CD4-positive, CD25-positive, alpha-beta regulatory T cell (primary cell): ENCODE data around the gene MTG2. TPM values are rescaled to one million over a fixed set of nuclear protein-coding genes. Genes with fewer than 3 reads are reported as not detected.

Experiments used
- ATAC-seq, 2 donors: fragments of 150-1000 bp; cut with Tn5 transposase; one replicate each; pipeline ENCODE4 v1.10.0; 2021; ENCODE audit warnings: low read depth in 2 of 2, moderate number of reproducible peaks in 2 of 2, moderate library complexity in 1 of 2
- DNase-seq, 3 donors: peaks; one replicate each; pipeline versions ENCODE4 v3.0.0 to v3.0.0-alpha.2; 2012 to 2022; ENCODE audit warnings: mixed read lengths in 1 of 3
- H3K27ac ChIP-seq: one replicate; pipeline ENCODE4 v1.7.0; 2013; ENCODE audit warnings: mild to moderate bottlenecking, low read length; ENCODE audit not compliant: insufficient read depth, poor library complexity, severe bottlenecking
- H3K27me3 ChIP-seq: one replicate; pipeline ENCODE4 v1.7.0; 2013; ENCODE audit warnings: low read length; ENCODE audit not compliant: control insufficient read depth, insufficient read depth
- H3K36me3 ChIP-seq: one replicate; pipeline ENCODE4 v1.7.0; 2013; ENCODE audit warnings: mild to moderate bottlenecking, low read length, moderate library complexity; ENCODE audit not compliant: control insufficient read depth, insufficient read depth
- H3K4me1 ChIP-seq: 2 replicates; pipeline ENCODE4 v1.7.0; 2013; ENCODE audit warnings: mild to moderate bottlenecking, low read length; ENCODE audit not compliant: insufficient read depth, control insufficient read depth, poor library complexity, severe bottlenecking
- H3K4me3 ChIP-seq: one replicate; pipeline ENCODE4 v1.7.0; 2013; ENCODE audit warnings: low read depth, mild to moderate bottlenecking, low read length, moderate library complexity
- H3K9me3 ChIP-seq, 2 experiments: 1 replicate in 1 of 2; 2 replicates in 1 of 2; pipeline ENCODE4 v1.7.0; 2013; ENCODE audit warnings: low read length in 2 of 2, mild to moderate bottlenecking in 1 of 2, moderate library complexity in 1 of 2; ENCODE audit not compliant: control insufficient read depth in 2 of 2
- H3K27ac Mint-ChIP-seq, 3 donors: one replicate each; pipeline ENCODE4 v1.8.0; 2020 to 2022; ENCODE audit warnings: mild to moderate bottlenecking in 3 of 3, mixed read lengths in 3 of 3, moderate library complexity in 2 of 3
- H3K27me3 Mint-ChIP-seq: one replicate; pipeline ENCODE4 v1.8.0; 2022; ENCODE audit warnings: mild to moderate bottlenecking, mixed read lengths
- H3K36me3 Mint-ChIP-seq: one replicate; pipeline ENCODE4 v1.8.0; 2020; ENCODE audit warnings: mixed read lengths
- H3K4me1 Mint-ChIP-seq, 4 donors: one replicate each; pipeline ENCODE4 v1.8.0; 2020 to 2022; ENCODE audit warnings: mixed read lengths in 4 of 4, mild to moderate bottlenecking in 1 of 4
- H3K4me3 Mint-ChIP-seq, 4 donors: one replicate each; pipeline ENCODE4 v1.8.0; 2020 to 2022; ENCODE audit warnings: mild to moderate bottlenecking in 4 of 4, mixed read lengths in 4 of 4, moderate library complexity in 3 of 4
- H3K9me3 Mint-ChIP-seq, 7 donors: one replicate each; pipeline ENCODE4 v1.8.0; 2020 to 2022; ENCODE audit warnings: mixed read lengths in 7 of 7, mild to moderate bottlenecking in 3 of 7, moderate library complexity in 2 of 7
- polyA plus RNA-seq, 4 donors: library from polyadenylated mRNA; unstranded; fragments of 300-500 nt; fragmentation: Illumina TruSeq; gene quantifications; one replicate each; pipeline ENCODE4 v1.2.3, GENCODE V29; 2021
- total RNA-seq: library from RNA; stranded (reverse); gene quantifications from one replicate; pipeline ENCODE4 v1.2.3, GENCODE V29; 2022

MTG2 gene, protein sequence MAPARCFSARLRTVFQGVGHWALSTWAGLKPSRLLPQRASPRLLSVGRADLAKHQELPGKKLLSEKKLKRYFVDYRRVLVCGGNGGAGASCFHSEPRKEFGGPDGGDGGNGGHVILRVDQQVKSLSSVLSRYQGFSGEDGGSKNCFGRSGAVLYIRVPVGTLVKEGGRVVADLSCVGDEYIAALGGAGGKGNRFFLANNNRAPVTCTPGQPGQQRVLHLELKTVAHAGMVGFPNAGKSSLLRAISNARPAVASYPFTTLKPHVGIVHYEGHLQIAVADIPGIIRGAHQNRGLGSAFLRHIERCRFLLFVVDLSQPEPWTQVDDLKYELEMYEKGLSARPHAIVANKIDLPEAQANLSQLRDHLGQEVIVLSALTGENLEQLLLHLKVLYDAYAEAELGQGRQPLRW
- total RNA-seq (17.5 TPM), polyA plus RNA-seq (10 to 100 TPM; 18.7 to 23.6 (median 20.4) TPM)

GRCh38 chr20:62182469-62183425, at the start of gene MTG2:
Gene MTG2, plus strand, starts transcription at chr20:62183028. Its CDS starts 10,393 bp downstream, at chr20:62193421.
- no peaks in the 10 kb centered on the region for H3K36me3 ChIP-seq
- H3K9me3 ChIP-seq = no peaks in the 10 kb centered on the region
- H3K4me1 ChIP-seq = peaks cover 19% of the 10 kb centered on the region
- Mint-ChIP-seq H3K4me1 (peaks cover 19 to 45% (median 35%) of the 10 kb centered on the region in 4 donors), H3K36me3 (no peaks in the 10 kb centered on the region), H3K9me3 (no peaks in the 10 kb centered on the region), H3K27me3 (no peaks in the 10 kb centered on the region), H3K4me3 (peak within 1 kb of the TSS; percentile 92 to 99 (median 96)), H3K27ac (peak within 1 kb of the TSS; percentile 93 to 96 (median 93))
- DNase-seq (peak; percentile 93 to 97 (median 93)), ATAC-seq (peak; percentile 89 to 92)
- H3K4me3 ChIP-seq = peak within 1 kb of the TSS; percentile 94
- no peaks in the 10 kb centered on the region for H3K27me3 ChIP-seq
- peak within 1 kb of the TSS; percentile 91 for H3K27ac ChIP-seq

- no peaks in the 10 kb centered on the region for H3K27me3 Mint-ChIP-seq
- Histone ChIP-seq H3K9me3 (no peaks in the 10 kb centered on the region), H3K4me3 (no peak overlapping the region), H3K4me1 (peaks cover 4% of the 10 kb centered on the region), H3K36me3 (peaks cover 95% of the 10 kb centered on the region), H3K27me3 (no peaks in the 10 kb centered on the region), H3K27ac (peak overlapping the region; percentile 28)
- ATAC-seq (no peak), DNase-seq (no peak)
- peak overlapping the region in 1 of 4 donors; percentile 38 for H3K4me3 Mint-ChIP-seq
- H3K9me3 Mint-ChIP-seq = no peaks in the 10 kb centered on the region
- H3K4me1 Mint-ChIP-seq = peaks cover 9 to 29% (median 26%) of the 10 kb centered on the region in 4 donors
- peaks cover 42% of the 10 kb centered on the region for H3K36me3 Mint-ChIP-seq
- peak overlapping the region in 1 of 3 donors; percentile 38 for H3K27ac Mint-ChIP-seq
Measured at GRCh38 chr20:62133051-62133845, 49.6 kb upstream of the MTG2 start.

- H3K4me3 ChIP-seq = no peak overlapping the region
- H3K27ac Mint-ChIP-seq = peak overlapping the region; percentile 36 to 47 (median 38)
- DNase-seq (peak in 1 of 3 donors; percentile 19), ATAC-seq (no peak)
- no peaks in the 10 kb centered on the region for H3K9me3 Mint-ChIP-seq
- H3K9me3 ChIP-seq = no peaks in the 10 kb centered on the region
- H3K27ac ChIP-seq = no peak overlapping the region
- peaks cover 4% of the 10 kb centered on the region for H3K4me1 ChIP-seq
- H3K4me1 Mint-ChIP-seq = peaks cover 5 to 28% (median 22%) of the 10 kb centered on the region in 4 donors
- peak overlapping the region in 1 of 4 donors; percentile 19 for H3K4me3 Mint-ChIP-seq
- no peaks in the 10 kb centered on the region for H3K27me3 Mint-ChIP-seq
- H3K36me3 ChIP-seq = peaks cover 95% of the 10 kb centered on the region
- peaks cover 39% of the 10 kb centered on the region for H3K36me3 Mint-ChIP-seq
- H3K27me3 ChIP-seq = no peaks in the 10 kb centered on the region
Measured at GRCh38 chr20:62133864-62134263, 49.0 kb upstream of the MTG2 start.

GRCh38 chr20:62134735-62135231, 48.0 kb upstream of the MTG2 start:
- Histone ChIP-seq H3K27ac (no peak overlapping the region), H3K27me3 (no peaks in the 10 kb centered on the region), H3K4me1 (no peaks in the 10 kb centered on the region), H3K9me3 (no peaks in the 10 kb centered on the region), H3K36me3 (peaks cover 95% of the 10 kb centered on the region), H3K4me3 (no peak overlapping the region)
- no peak for ATAC-seq
- Mint-ChIP-seq H3K27me3 (no peaks in the 10 kb centered on the region), H3K9me3 (no peaks in the 10 kb centered on the region), H3K36me3 (peaks cover 40% of the 10 kb centered on the region), H3K4me1 (peaks cover 5 to 34% (median 22%) of the 10 kb centered on the region in 4 donors), H3K27ac (no peak overlapping the region), H3K4me3 (no peak overlapping the region)
- DNase-seq = no peak

DNA sequence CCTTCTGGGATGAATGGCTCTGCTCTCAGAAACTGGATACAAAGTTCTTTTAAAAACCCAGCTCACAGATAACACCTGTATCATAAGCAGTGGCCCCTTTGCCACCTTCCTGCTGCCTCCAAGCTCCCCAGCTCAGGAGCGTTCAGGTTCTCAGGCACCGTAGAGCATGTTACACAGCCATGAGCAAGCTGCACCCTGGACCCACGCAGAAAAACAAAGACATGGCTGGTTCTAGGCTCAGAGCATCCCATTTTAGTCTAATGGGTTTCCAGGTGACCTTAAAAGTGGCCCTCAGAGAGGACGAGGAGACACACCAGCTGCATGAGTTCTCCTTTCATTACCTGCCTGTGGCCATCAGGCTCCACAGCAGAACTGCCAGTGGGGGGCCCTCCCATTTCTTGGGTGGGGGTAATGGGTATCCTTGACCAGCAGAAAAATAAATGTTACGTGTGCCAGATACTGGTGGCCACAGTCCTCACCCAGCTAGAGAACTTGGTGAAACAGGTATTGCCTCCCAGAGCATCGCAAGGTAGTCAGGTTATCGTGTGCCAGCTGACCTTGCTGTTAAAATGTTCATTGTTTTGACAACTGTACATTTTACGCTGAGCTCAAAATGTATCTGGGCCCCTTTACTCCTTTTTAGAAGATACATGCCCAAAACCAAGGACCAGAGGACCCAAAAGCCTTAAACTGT, 47.1 kb upstream of the MTG2 start:
- ATAC-seq (no peak), DNase-seq (no peak)
- Histone ChIP-seq H3K9me3 (no peaks in the 10 kb centered on the region), H3K36me3 (peaks cover 96% of the 10 kb centered on the region), H3K4me1 (peaks cover 7% of the 10 kb centered on the region), H3K27me3 (no peaks in the 10 kb centered on the region), H3K27ac (no peak overlapping the region), H3K4me3 (no peak overlapping the region)
- Mint-ChIP-seq H3K4me3 (peak overlapping the region in 1 of 4 donors; percentile 66), H3K27me3 (no peaks in the 10 kb centered on the region), H3K9me3 (no peaks in the 10 kb centered on the region), H3K27ac (peak overlapping the region in 1 of 3 donors; percentile 83), H3K36me3 (peaks cover 47% of the 10 kb centered on the region), H3K4me1 (peaks cover 5 to 43% (median 29%) of the 10 kb centered on the region in 4 donors)

DNA sequence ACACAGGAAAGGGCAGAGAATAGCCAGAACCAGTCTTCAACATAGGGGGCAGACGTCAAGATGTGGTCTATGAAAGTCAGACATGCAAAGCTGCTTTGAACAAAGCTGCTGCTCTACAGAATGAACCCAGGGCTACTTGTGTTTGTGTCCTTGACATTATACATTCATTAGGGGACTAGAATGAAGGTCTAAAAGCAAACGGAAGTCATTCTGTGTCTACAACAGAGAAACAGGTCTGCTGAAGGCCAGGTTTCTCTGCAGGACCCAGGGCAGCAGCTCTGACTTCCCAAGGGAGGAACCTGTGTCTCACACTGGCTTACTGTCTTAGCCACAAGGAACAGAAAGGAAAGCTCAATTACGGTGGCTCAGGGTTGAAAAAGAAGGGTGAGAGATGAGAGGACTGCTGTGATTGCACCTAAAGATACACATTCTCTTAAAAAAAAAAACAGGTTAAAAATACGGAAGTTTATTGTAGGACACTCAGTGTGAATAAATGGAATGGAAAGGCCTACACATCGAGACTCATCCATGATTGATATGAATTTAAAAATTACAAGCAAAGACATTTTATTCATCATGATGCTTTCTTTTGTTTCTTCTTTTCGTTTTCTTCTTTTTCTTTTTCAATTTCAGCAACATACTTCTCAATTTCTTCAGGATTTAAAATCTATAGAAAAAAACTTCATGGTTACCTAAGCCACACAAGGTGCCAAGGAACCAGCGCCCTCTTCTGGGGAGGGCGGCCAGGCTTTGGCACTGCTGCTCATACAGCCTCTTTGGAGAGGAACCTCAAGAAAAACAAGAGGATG, 46.3 kb upstream of the MTG2 start:
- peaks cover 15% of the 10 kb centered on the region for H3K4me1 ChIP-seq
- H3K27me3 ChIP-seq = no peaks in the 10 kb centered on the region
- no peaks in the 10 kb centered on the region for H3K9me3 ChIP-seq
- H3K36me3 Mint-ChIP-seq = peaks cover 40% of the 10 kb centered on the region
- peak overlapping the region; percentile 25 for H3K27ac ChIP-seq
- peaks cover 5 to 49% (median 36%) of the 10 kb centered on the region in 4 donors for H3K4me1 Mint-ChIP-seq
- H3K27ac Mint-ChIP-seq = peak overlapping the region; percentile 61 to 84 (median 83)
- ATAC-seq (peak; percentile 81 to 83), DNase-seq (peak; percentile 45 to 86 (median 76))
- no peaks in the 10 kb centered on the region for H3K27me3 Mint-ChIP-seq
- peaks cover 90% of the 10 kb centered on the region for H3K36me3 ChIP-seq
- H3K4me3 ChIP-seq = no peak overlapping the region
- no peaks in the 10 kb centered on the region for H3K9me3 Mint-ChIP-seq
- peak overlapping the region in 2 of 4 donors; percentile 27 to 75 for H3K4me3 Mint-ChIP-seq
